NT2/D1 (cell line): ENCODE results near the gene RFC4.

Experiments used
- SUZ12 ChIP-seq: IDR thresholded peaks from 2 replicates; pipeline ENCODE4 v1.6.1; 2011; ENCODE audit not compliant: insufficient read length, insufficient read depth; ENCODE audit errors: extremely low read depth
- ZNF274 ChIP-seq: IDR thresholded peaks from 2 replicates; pipeline ENCODE4 v1.6.1; 2011; ENCODE audit warnings: mild to moderate bottlenecking, low read depth, low read length

GRCh38 chr3:186852994-186853393 is 46.7 kb upstream of the RFC4 start:
- TF ChIP-seq ZNF274 (no peak), SUZ12 (no peak)
